Mesendoderm (in vitro differentiated cells): ENCODE data around the gene MED9.

Experiments
- DNase-seq: peaks from one replicate; pipeline ENCODE4 v3.0.0; 2013
- H2AK5ac ChIP-seq: 2 replicates; pipeline ENCODE4 v1.6.1; 2013; ENCODE audit warnings: low read length, inconsistent platforms
- H2BK120ac ChIP-seq: 2 replicates; pipeline ENCODE4 v1.6.1; 2013; ENCODE audit warnings: low read depth, mild to moderate bottlenecking, low read length, moderate library complexity, mixed read lengths
- H2BK15ac ChIP-seq: replicated peaks from 2 replicates; pipeline ENCODE4 v1.6.1; 2013; ENCODE audit warnings: low read depth, mild to moderate bottlenecking, moderate library complexity
- H2BK5ac ChIP-seq: 2 replicates; pipeline ENCODE4 v1.6.1; 2013; ENCODE audit warnings: low read length, inconsistent platforms
- H3K18ac ChIP-seq: 2 replicates; pipeline ENCODE4 v1.6.1; 2013; ENCODE audit warnings: mild to moderate bottlenecking, low read length, mixed read lengths
- H3K23ac ChIP-seq: one replicate; pipeline ENCODE4 v1.6.1; 2013; ENCODE audit warnings: low read length
- H3K27ac ChIP-seq: 2 replicates; pipeline ENCODE4 v1.5.1; 2013; ENCODE audit warnings: low read depth, mild to moderate bottlenecking, inconsistent platforms, low read length, moderate library complexity
- H3K27me3 ChIP-seq: 2 replicates; pipeline ENCODE4 v1.6.1; 2013; ENCODE audit warnings: low read length, control low read depth, mild to moderate bottlenecking, inconsistent platforms; ENCODE audit not compliant: insufficient read depth, poor library complexity
- H3K36me3 ChIP-seq: 2 replicates; pipeline ENCODE4 v1.6.1; 2013; ENCODE audit warnings: low read length, inconsistent platforms; ENCODE audit not compliant: control insufficient read depth, insufficient read depth
- H3K4ac ChIP-seq: one replicate; pipeline ENCODE4 v1.6.1; 2013; ENCODE audit warnings: low read depth, mild to moderate bottlenecking, low read length, moderate library complexity
- H3K4me1 ChIP-seq: 2 replicates; pipeline ENCODE4 v1.6.1; 2013; ENCODE audit warnings: low read depth, low read length, inconsistent platforms; ENCODE audit not compliant: control insufficient read depth
- H3K4me2 ChIP-seq: 2 replicates; pipeline ENCODE4 v1.6.1; 2013; ENCODE audit warnings: low read length
- H3K4me3 ChIP-seq: 2 replicates; pipeline ENCODE4 v1.5.1; 2013; ENCODE audit warnings: mild to moderate bottlenecking, low read length
- H3K56ac ChIP-seq: one replicate; pipeline ENCODE4 v1.6.1; 2013; ENCODE audit warnings: low read length
- H3K79me1 ChIP-seq: 2 replicates; pipeline ENCODE4 v1.6.1; 2013; ENCODE audit warnings: low read length, inconsistent platforms
- H3K79me2 ChIP-seq: 2 replicates; pipeline ENCODE4 v1.6.1; 2013; ENCODE audit warnings: mild to moderate bottlenecking, low read length; ENCODE audit not compliant: control insufficient read depth, insufficient read depth
- H3K9ac ChIP-seq: 2 replicates; pipeline ENCODE4 v1.6.1; 2013; ENCODE audit warnings: low read length, inconsistent platforms
- H4K5ac ChIP-seq: one replicate; pipeline ENCODE4 v1.6.1; 2013; ENCODE audit warnings: low read length
- H4K8ac ChIP-seq: one replicate; pipeline ENCODE4 v1.6.1; 2013; ENCODE audit warnings: low read depth, mild to moderate bottlenecking, control low read depth, low read length, moderate library complexity
- WGBS: extraction: QIAGEN DNeasy Blood & Tissue Kit; methylation state at CpG from one replicate; pipeline ENCODE4 v1.1.7; 2013; ENCODE audit warnings: low lambda C conversion rate, missing lambda C conversion rate; ENCODE audit not compliant: insufficient coverage; ENCODE audit errors: extremely low coverage; 5-methylcytosine and 5-hydroxymethylcytosine counted together

The MED9 gene

GRCh38 chr17:17525956-17526355, 49.2 kb downstream of the MED9 start:
- H3K27ac ChIP-seq: no peak overlapping the region
- no peak overlapping the region for H3K23ac ChIP-seq
- H3K36me3 ChIP-seq: no peaks in the 10 kb centered on the region
- no peak overlapping the region for H3K4me3 ChIP-seq
- DNase-seq: no peak
- no peak overlapping the region for H2BK120ac ChIP-seq
- no peaks in the 10 kb centered on the region for H3K79me1 ChIP-seq
- no peak overlapping the region for H3K4ac ChIP-seq
- H3K18ac ChIP-seq: no peak overlapping the region
- no peak overlapping the region for H2AK5ac ChIP-seq
- no peak overlapping the region for H2BK5ac ChIP-seq
- H3K4me1 ChIP-seq: peaks cover 5% of the 10 kb centered on the region
- H3K27me3 ChIP-seq: no peaks in the 10 kb centered on the region
- WGBS: no CpG with 5 or more reads among the region's 6 CpGs
- H3K56ac ChIP-seq: no peak overlapping the region
- H3K9ac ChIP-seq: no peak overlapping the region
- H3K4me2 ChIP-seq: no peak overlapping the region
- no peak overlapping the region for H2BK15ac ChIP-seq
- H4K8ac ChIP-seq: no peak overlapping the region
- no peak overlapping the region for H4K5ac ChIP-seq
- H3K79me2 ChIP-seq: no peaks in the 10 kb centered on the region

- WGBS: no CpG with 5 or more reads among the region's 14 CpGs
- no peak overlapping the region for H3K4me3 ChIP-seq
- no peak overlapping the region for H3K56ac ChIP-seq
- H3K79me1 ChIP-seq: no peaks in the 10 kb centered on the region
- no peak for DNase-seq
- peaks cover 5% of the 10 kb centered on the region for H3K4me1 ChIP-seq
- H2BK120ac ChIP-seq: no peak overlapping the region
- H2AK5ac ChIP-seq: no peak overlapping the region
- no peak overlapping the region for H3K18ac ChIP-seq
- no peak overlapping the region for H2BK5ac ChIP-seq
- no peak overlapping the region for H3K27ac ChIP-seq
- H3K23ac ChIP-seq: no peak overlapping the region
- H3K4ac ChIP-seq: no peak overlapping the region
- H4K8ac ChIP-seq: no peak overlapping the region
- no peaks in the 10 kb centered on the region for H3K36me3 ChIP-seq
- H3K27me3 ChIP-seq: no peaks in the 10 kb centered on the region
- no peaks in the 10 kb centered on the region for H3K79me2 ChIP-seq
- no peak overlapping the region for H4K5ac ChIP-seq
- no peak overlapping the region for H3K9ac ChIP-seq
- H3K4me2 ChIP-seq: no peak overlapping the region
- no peak overlapping the region for H2BK15ac ChIP-seq
These were observed 49.6 kb downstream of the MED9 start for GRCh38 chr17:17526369-17526768.

GRCh38 chr17:17527534-17527933, 50.7 kb downstream of the MED9 start:
- Histone ChIP-seq H3K23ac (no peak overlapping the region), H3K4me3 (no peak overlapping the region), H3K4me2 (no peak overlapping the region), H2BK5ac (no peak overlapping the region), H3K27me3 (no peaks in the 10 kb centered on the region), H3K79me2 (no peaks in the 10 kb centered on the region), H3K18ac (no peak overlapping the region), H4K8ac (no peak overlapping the region), H3K4me1 (peaks cover 5% of the 10 kb centered on the region), H3K79me1 (no peaks in the 10 kb centered on the region), H2BK120ac (no peak overlapping the region), H4K5ac (no peak overlapping the region), H3K36me3 (no peaks in the 10 kb centered on the region), H3K27ac (no peak overlapping the region), H3K4ac (no peak overlapping the region), H3K56ac (no peak overlapping the region), H3K9ac (no peak overlapping the region), H2BK15ac (no peak overlapping the region), H2AK5ac (no peak overlapping the region)
- DNase-seq: no peak
- no CpG with 5 or more reads among the region's 11 CpGs for WGBS

- peaks cover 4% of the 10 kb centered on the region for H3K4me1 ChIP-seq
- no peaks in the 10 kb centered on the region for H3K79me2 ChIP-seq
- H3K9ac ChIP-seq: no peak overlapping the region
- H2BK15ac ChIP-seq: no peak overlapping the region
- H3K27me3 ChIP-seq: no peaks in the 10 kb centered on the region
- no peaks in the 10 kb centered on the region for H3K36me3 ChIP-seq
- no peaks in the 10 kb centered on the region for H3K79me1 ChIP-seq
- no peak overlapping the region for H4K5ac ChIP-seq
- no peak overlapping the region for H3K23ac ChIP-seq
- no peak overlapping the region for H3K4ac ChIP-seq
- H3K4me2 ChIP-seq: no peak overlapping the region
- no peak overlapping the region for H3K27ac ChIP-seq
- no peak overlapping the region for H3K18ac ChIP-seq
- H4K8ac ChIP-seq: no peak overlapping the region
- H3K56ac ChIP-seq: no peak overlapping the region
- no peak for DNase-seq
- no peak overlapping the region for H2AK5ac ChIP-seq
- no peak overlapping the region for H2BK5ac ChIP-seq
- no peak overlapping the region for H3K4me3 ChIP-seq
- no peak overlapping the region for H2BK120ac ChIP-seq
- WGBS: no CpG with 5 or more reads among the region's 17 CpGs
These were observed 51.2 kb downstream of the MED9 start for GRCh38 chr17:17527956-17528500.

GRCh38 chr17:17528696-17529652, 52.2 kb downstream of the MED9 start:
- H3K4me3 ChIP-seq: no peak overlapping the region
- H3K79me2 ChIP-seq: no peaks in the 10 kb centered on the region
- H2BK5ac ChIP-seq: no peak overlapping the region
- no peak overlapping the region for H3K27ac ChIP-seq
- no peak overlapping the region for H2BK15ac ChIP-seq
- H4K8ac ChIP-seq: no peak overlapping the region
- no peak overlapping the region for H4K5ac ChIP-seq
- no peak overlapping the region for H2AK5ac ChIP-seq
- no peaks in the 10 kb centered on the region for H3K4me1 ChIP-seq
- H3K23ac ChIP-seq: no peak overlapping the region
- H3K18ac ChIP-seq: no peak overlapping the region
- WGBS: no CpG with 5 or more reads among the region's 22 CpGs
- H2BK120ac ChIP-seq: no peak overlapping the region
- H3K4me2 ChIP-seq: no peak overlapping the region
- H3K36me3 ChIP-seq: no peaks in the 10 kb centered on the region
- no peak overlapping the region for H3K56ac ChIP-seq
- no peak for DNase-seq
- no peaks in the 10 kb centered on the region for H3K27me3 ChIP-seq
- no peaks in the 10 kb centered on the region for H3K79me1 ChIP-seq
- no peak overlapping the region for H3K4ac ChIP-seq
- no peak overlapping the region for H3K9ac ChIP-seq
